Measurements from ENCODE around the gene KLF1. TPM values are rescaled to one million over a fixed set of nuclear protein-coding genes. Genes with fewer than 3 reads are reported as not detected.

KLF1 gene
- total RNA-seq, 2 experiments from 2014 or later: 0.16 TPM; not detected in 1

- ChIA-PET POLR2A (no interaction called here), CTCF (ENCODE audit: unreplicated experiment) (no interaction called here)
- DNase-seq (ENCODE audit: low spot score): no peak
- no peaks in the 10 kb centered on the region for H3K9me3 ChIP-seq (ENCODE audit: low read length)
- H3K4me2 ChIP-seq (ENCODE audit: low read length): no peak overlapping the region
- no peak overlapping the region for H3K27ac ChIP-seq (ENCODE audit: low read depth, low read length, poor library complexity, severe bottlenecking)
- H3K79me2 ChIP-seq (ENCODE audit: insufficient read depth, low read depth, low read length): no peaks in the 10 kb centered on the region
- no peaks in the 10 kb centered on the region for H3K36me3 ChIP-seq (ENCODE audit: insufficient read depth, low read length)
- TF ChIP-seq CTCF (conservative IDR thresholded peaks at IDR 0.05; ENCODE audit: low read length) (no peak), EZH2phosphoT487 (IDR thresholded peaks at IDR 0.05; ENCODE audit: borderline replicate concordance, low read depth, low read length) (no peak)
- no TSS peak for BruUV-seq (replicated peaks)
- H4K20me1 ChIP-seq (ENCODE audit: insufficient read depth, low read length): no peaks in the 10 kb centered on the region
- no peaks in the 10 kb centered on the region for H3K9me2 ChIP-seq (ENCODE audit: insufficient read depth, low read length)
- intact Hi-C loops (cut with micrococcal nuclease; ENCODE audit: unreplicated experiment): no loop called here
- H2AFZ ChIP-seq (ENCODE audit: low read length): no peak overlapping the region
- peaks cover 14% of the 10 kb centered on the region for H3K4me1 ChIP-seq (ENCODE audit: insufficient read depth, low read length, poor library complexity, severe bottlenecking)
- no peak overlapping the region for H3K4me3 ChIP-seq (ENCODE audit: low read depth, low read length, poor library complexity, severe bottlenecking)
These were observed 21.1 kb downstream of the KLF1 start for GRCh38 chr19:12865746-12866415.

GRCh38 chr19:12864721-12865715 lies 22.0 kb downstream of the KLF1 start:
- peaks cover 14% of the 10 kb centered on the region for H3K4me1 ChIP-seq (ENCODE audit: insufficient read depth, low read length, poor library complexity, severe bottlenecking)
- H3K27ac ChIP-seq (ENCODE audit: low read depth, low read length, poor library complexity, severe bottlenecking): no peak overlapping the region
- H3K36me3 ChIP-seq (ENCODE audit: insufficient read depth, low read length): no peaks in the 10 kb centered on the region
- no peaks in the 10 kb centered on the region for H4K20me1 ChIP-seq (ENCODE audit: insufficient read depth, low read length)
- DNase-seq (ENCODE audit: low spot score): no peak
- intact Hi-C loops (cut with micrococcal nuclease; ENCODE audit: unreplicated experiment): no loop called here
- ChIA-PET CTCF (ENCODE audit: unreplicated experiment) (no interaction called here), POLR2A (interaction anchor here (0.5 to 1.8 kb wide), 2 partner anchors 8 to 16 kb away, joined by 3 to 4 read pairs; partner anchors contain the start of gene DNASE2)
- no peak overlapping the region for H3K4me3 ChIP-seq (ENCODE audit: low read depth, low read length, poor library complexity, severe bottlenecking)
- H2AFZ ChIP-seq (ENCODE audit: low read length): no peak overlapping the region
- H3K4me2 ChIP-seq (ENCODE audit: low read length): no peak overlapping the region
- no peaks in the 10 kb centered on the region for H3K79me2 ChIP-seq (ENCODE audit: insufficient read depth, low read depth, low read length)
- H3K9me3 ChIP-seq (ENCODE audit: low read length): no peaks in the 10 kb centered on the region
- TF ChIP-seq CTCF (conservative IDR thresholded peaks at IDR 0.05; ENCODE audit: low read length): no peak
- TF ChIP-seq EZH2phosphoT487 (IDR thresholded peaks at IDR 0.05; ENCODE audit: borderline replicate concordance, low read depth, low read length): no peak
- no peaks in the 10 kb centered on the region for H3K9me2 ChIP-seq (ENCODE audit: insufficient read depth, low read length)
- BruUV-seq (replicated peaks): no TSS peak

Measured in OCI-LY7 (cell line).